H9 (cell line): ENCODE data around the gene FUT1. TPM values are rescaled to one million over a fixed set of nuclear protein-coding genes. Genes with fewer than 3 reads are reported as not detected.

Source experiments
- DNase-seq: peaks from one replicate; pipeline ENCODE4 v3.0.0-alpha.2; 2017
- H2AFZ ChIP-seq: one replicate; pipeline ENCODE4 v1.6.1; 2013; ENCODE audit warnings: mild to moderate bottlenecking, low read length, control low read depth, moderate library complexity
- H2AK5ac ChIP-seq: 2 replicates; pipeline ENCODE4 v1.6.1; 2013; ENCODE audit warnings: low read length, control low read depth, mixed read lengths; ENCODE audit not compliant: insufficient read length
- H2BK120ac ChIP-seq: one replicate; pipeline ENCODE4 v1.6.1; 2013; ENCODE audit warnings: low read depth, mild to moderate bottlenecking, low read length, control low read depth, inconsistent platforms; ENCODE audit not compliant: poor library complexity, severe bottlenecking
- H2BK12ac ChIP-seq: 2 replicates; pipeline ENCODE4 v1.6.1; 2013; ENCODE audit warnings: low read length, control low read depth, mixed read lengths, low read depth; ENCODE audit not compliant: insufficient read length
- H2BK15ac ChIP-seq: 2 replicates; pipeline ENCODE4 v1.6.1; 2013; ENCODE audit warnings: low read depth, low read length, control low read depth
- H2BK20ac ChIP-seq: one replicate; pipeline ENCODE4 v1.6.1; 2013; ENCODE audit warnings: low read depth, mild to moderate bottlenecking, low read length, control low read depth, inconsistent platforms; ENCODE audit not compliant: poor library complexity, severe bottlenecking
- H2BK5ac ChIP-seq: 2 replicates; pipeline ENCODE4 v1.6.1; 2013; ENCODE audit warnings: low read length, control low read depth, mixed read lengths; ENCODE audit not compliant: insufficient read length
- H3K14ac ChIP-seq: 2 replicates; pipeline ENCODE4 v1.6.1; 2013; ENCODE audit warnings: low read length, control low read depth; ENCODE audit not compliant: insufficient read depth
- H3K18ac ChIP-seq: 2 replicates; pipeline ENCODE4 v1.6.1; 2013; ENCODE audit warnings: low read depth, mild to moderate bottlenecking, mixed read lengths, low read length, control low read depth; ENCODE audit not compliant: insufficient read length
- H3K23ac ChIP-seq: 2 replicates; pipeline ENCODE4 v1.6.1; 2013; ENCODE audit warnings: low read length, control low read depth, mixed read lengths, low read depth; ENCODE audit not compliant: insufficient read length
- H3K23me2 ChIP-seq: 2 replicates; pipeline ENCODE4 v1.6.1; 2013; ENCODE audit warnings: low read depth, mild to moderate bottlenecking, mixed read lengths, low read length, control low read depth; ENCODE audit not compliant: insufficient read length, poor library complexity, severe bottlenecking
- H3K27ac ChIP-seq: 2 replicates; pipeline ENCODE4 v1.5.1; 2013; ENCODE audit warnings: low read length, control low read depth, mixed read lengths, low read depth; ENCODE audit not compliant: insufficient read length
- H3K27me3 ChIP-seq: 2 replicates; pipeline ENCODE4 v1.6.1; 2013; ENCODE audit warnings: low read length, control low read depth, inconsistent platforms; ENCODE audit not compliant: insufficient read depth
- H3K4ac ChIP-seq: 2 replicates; pipeline ENCODE4 v1.6.1; 2013; ENCODE audit warnings: low read depth, mild to moderate bottlenecking, control low read depth, inconsistent platforms, low read length, moderate library complexity
- H3K4me1 ChIP-seq: 2 replicates; pipeline ENCODE4 v1.6.1; 2013; ENCODE audit warnings: low read length, control low read depth, inconsistent platforms; ENCODE audit not compliant: insufficient read depth
- H3K4me2 ChIP-seq: 2 replicates; pipeline ENCODE4 v1.6.1; 2013; ENCODE audit warnings: low read length, control low read depth, mixed read lengths; ENCODE audit not compliant: insufficient read length, insufficient read depth
- H3K56ac ChIP-seq: 2 replicates; pipeline ENCODE4 v1.6.1; 2013; ENCODE audit warnings: low read depth, mild to moderate bottlenecking, mixed read lengths, low read length, control low read depth; ENCODE audit not compliant: insufficient read length
- H3K79me1 ChIP-seq: 2 replicates; pipeline ENCODE4 v1.6.1; 2013; ENCODE audit warnings: low read depth, mild to moderate bottlenecking, moderate library complexity, low read length, control low read depth, inconsistent platforms; ENCODE audit not compliant: insufficient read depth, poor library complexity, severe bottlenecking
- H3K79me2 ChIP-seq: 2 replicates; pipeline ENCODE4 v1.6.1; 2013; ENCODE audit warnings: low read length, control low read depth, inconsistent platforms; ENCODE audit not compliant: insufficient read depth
- H3K9ac ChIP-seq: 2 replicates; pipeline ENCODE4 v1.6.1; 2013; ENCODE audit warnings: low read length, control low read depth, mixed read lengths; ENCODE audit not compliant: insufficient read length; ENCODE audit errors: extremely low read depth
- H3K9me3 ChIP-seq: one replicate; pipeline ENCODE4 v1.6.1; 2013; ENCODE audit warnings: low read depth, low read length, inconsistent platforms; ENCODE audit not compliant: control insufficient read depth
- H3T11ph ChIP-seq: one replicate; pipeline ENCODE4 v1.6.1; 2013; ENCODE audit warnings: mild to moderate bottlenecking, low read length, control low read depth, inconsistent platforms
- H4K20me1 ChIP-seq: one replicate; pipeline ENCODE4 v1.6.1; 2013; ENCODE audit not compliant: control insufficient read depth, insufficient read length, insufficient read depth
- H4K5ac ChIP-seq: 2 replicates; pipeline ENCODE4 v1.6.1; 2013; ENCODE audit warnings: low read depth, mild to moderate bottlenecking, mixed read lengths, low read length, control low read depth; ENCODE audit not compliant: insufficient read length
- H4K8ac ChIP-seq: replicated peaks from 2 replicates; pipeline ENCODE4 v1.6.1; 2013; ENCODE audit warnings: low read length, control low read depth, mixed read lengths, low read depth; ENCODE audit not compliant: insufficient read length
- H4K91ac ChIP-seq: 2 replicates; pipeline ENCODE4 v1.6.1; 2013; ENCODE audit warnings: low read depth, mild to moderate bottlenecking, moderate library complexity, mixed read lengths, low read length, control low read depth; ENCODE audit not compliant: insufficient read length
- H3K27ac Mint-ChIP-seq, 3 experiments: 2 replicates in 2 of 3; 3 replicates in 1 of 3; pipeline ENCODE4 v1.8.0; 2020 to 2021; ENCODE audit warnings: mixed read lengths in 3 of 3, mild to moderate bottlenecking in 1 of 3, moderate library complexity in 1 of 3
- H3K27me3 Mint-ChIP-seq: 2 replicates; pipeline ENCODE4 v1.8.0; 2021; ENCODE audit warnings: low read depth, mild to moderate bottlenecking, moderate library complexity, mixed read lengths
- H3K36me3 Mint-ChIP-seq, 3 experiments: 2 replicates in 2 of 3; 3 replicates in 1 of 3; pipeline ENCODE4 v1.8.0; 2020 to 2021; ENCODE audit warnings: low read depth in 3 of 3, mixed read lengths in 3 of 3; ENCODE audit not compliant: insufficient read depth in 1 of 3
- H3K4me1 Mint-ChIP-seq, 2 experiments: 2 replicates each; pipeline ENCODE4 v1.8.0; 2020; ENCODE audit warnings: mixed read lengths in 2 of 2
- H3K4me3 Mint-ChIP-seq, 2 experiments: 2 replicates in 1 of 2; 3 replicates in 1 of 2; pipeline ENCODE4 v1.8.0; 2020 to 2021; ENCODE audit warnings: mild to moderate bottlenecking in 2 of 2, mixed read lengths in 2 of 2, moderate library complexity in 1 of 2
- H3K9me3 Mint-ChIP-seq, 2 experiments: 2 replicates in 1 of 2; 3 replicates in 1 of 2; pipeline ENCODE4 v1.8.0; 2020; ENCODE audit warnings: mild to moderate bottlenecking in 2 of 2, mixed read lengths in 2 of 2, moderate library complexity in 1 of 2
- WGBS: extraction: QIAGEN DNeasy Blood & Tissue Kit; methylation state at CpG from one replicate; pipeline ENCODE4 v1.1.7; 2013; ENCODE audit warnings: missing lambda C conversion rate, low lambda C conversion rate, mixed read lengths; ENCODE audit not compliant: insufficient read length; ENCODE audit errors: extremely low coverage; 5-methylcytosine and 5-hydroxymethylcytosine counted together
- total RNA-seq: library from RNA; stranded (reverse); gene quantifications from 2 replicates; pipeline ENCODE4 v1.2.1, GENCODE V29; 2021
- TF ChIP-seq, protein P1 (sequence below): fragments of 200-600 bp; sonication (generic); conservative IDR thresholded peaks from 3 replicates; pipeline ENCODE4 v1.8.0; 2021; ENCODE audit warnings: antibody characterized with exemption, mild to moderate bottlenecking

The FUT1 gene
- total RNA-seq, 1 experiment from 2014 or later: 16.1 TPM

DNA sequence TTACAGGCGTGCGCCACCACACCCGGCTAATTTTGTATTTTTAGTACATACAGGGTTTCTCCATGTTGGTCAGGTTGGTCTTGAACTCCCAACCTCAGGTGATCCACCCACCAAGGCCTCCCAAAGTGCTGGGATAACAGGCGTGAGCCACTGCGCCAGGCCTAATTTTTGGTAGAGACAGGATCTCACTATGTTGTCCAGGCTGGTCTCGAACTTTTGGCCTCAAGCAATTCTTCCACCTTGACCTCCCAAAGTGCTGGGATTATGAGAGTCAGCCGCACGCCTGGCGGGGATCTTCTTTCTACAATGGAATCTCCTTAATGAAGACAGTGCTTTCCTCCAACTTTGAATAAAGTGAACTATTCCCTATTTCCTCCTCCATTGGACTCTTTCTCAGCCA is 17.8 kb downstream of the FUT1 start:
- TF ChIP-seq, protein P1, sequence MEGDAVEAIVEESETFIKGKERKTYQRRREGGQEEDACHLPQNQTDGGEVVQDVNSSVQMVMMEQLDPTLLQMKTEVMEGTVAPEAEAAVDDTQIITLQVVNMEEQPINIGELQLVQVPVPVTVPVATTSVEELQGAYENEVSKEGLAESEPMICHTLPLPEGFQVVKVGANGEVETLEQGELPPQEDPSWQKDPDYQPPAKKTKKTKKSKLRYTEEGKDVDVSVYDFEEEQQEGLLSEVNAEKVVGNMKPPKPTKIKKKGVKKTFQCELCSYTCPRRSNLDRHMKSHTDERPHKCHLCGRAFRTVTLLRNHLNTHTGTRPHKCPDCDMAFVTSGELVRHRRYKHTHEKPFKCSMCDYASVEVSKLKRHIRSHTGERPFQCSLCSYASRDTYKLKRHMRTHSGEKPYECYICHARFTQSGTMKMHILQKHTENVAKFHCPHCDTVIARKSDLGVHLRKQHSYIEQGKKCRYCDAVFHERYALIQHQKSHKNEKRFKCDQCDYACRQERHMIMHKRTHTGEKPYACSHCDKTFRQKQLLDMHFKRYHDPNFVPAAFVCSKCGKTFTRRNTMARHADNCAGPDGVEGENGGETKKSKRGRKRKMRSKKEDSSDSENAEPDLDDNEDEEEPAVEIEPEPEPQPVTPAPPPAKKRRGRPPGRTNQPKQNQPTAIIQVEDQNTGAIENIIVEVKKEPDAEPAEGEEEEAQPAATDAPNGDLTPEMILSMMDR: no peak
- Histone ChIP-seq H3K27ac (no peak overlapping the region), H3K23me2 (peaks cover 9% of the 10 kb centered on the region), H3K4me2 (no peak overlapping the region), H2BK120ac (no peak overlapping the region), H3T11ph (no peak overlapping the region), H4K5ac (no peak overlapping the region), H4K91ac (no peak overlapping the region), H2AK5ac (no peak overlapping the region), H3K4me1 (no peaks in the 10 kb centered on the region; the same call in 1 of the 2 replicates), H3K27me3 (no peaks in the 10 kb centered on the region), H3K14ac (no peak overlapping the region), H3K79me1 (no peaks in the 10 kb centered on the region), H3K4ac (no peak overlapping the region), H3K56ac (no peak overlapping the region), H3K9ac (no peak overlapping the region), H4K20me1 (no peaks in the 10 kb centered on the region), H2BK5ac (no peak overlapping the region), H2BK20ac (no peak overlapping the region), H2AFZ (no peak overlapping the region), H2BK12ac (no peak overlapping the region), H3K23ac (no peak overlapping the region), H4K8ac (no peak overlapping the region), H3K9me3 (no peaks in the 10 kb centered on the region), H3K79me2 (no peaks in the 10 kb centered on the region), H2BK15ac (no peak overlapping the region), H3K18ac (no peak overlapping the region)
- Mint-ChIP-seq H3K4me3 (peak overlapping the region; percentile 66 to 87), H3K4me1 (peaks cover 11 to 33% of the 10 kb centered on the region in 2 experiments), H3K27me3 (peaks cover 6% of the 10 kb centered on the region), H3K36me3 (peaks cover 2 to 4% (median 3%) of the 10 kb centered on the region in 3 experiments; a peak in 3 of 7 replicates), H3K9me3 (no peaks in the 10 kb centered on the region), H3K27ac (no peak overlapping the region; a peak in 1 of 7 replicates)
- WGBS: no CpG with 5 or more reads among the region's 9 CpGs
- DNase-seq: no peak
